Fibroblast of lung (primary cell): ENCODE measurements around the gene CDC42SE2. TPM values are rescaled to one million over a fixed set of nuclear protein-coding genes. Genes with fewer than 3 reads are reported as not detected.

Source experiments
- DNase-seq, 2 donors: peaks; one replicate each; pipeline versions ENCODE4 v3.0.0 to v3.0.0-alpha.2; 2010; ENCODE audit warnings: low read depth in 2 of 2
- H2AFZ ChIP-seq: 2 replicates; pipeline ENCODE4 v1.5.1; 2012; ENCODE audit warnings: low read length, control low read depth, inconsistent platforms
- H3K27ac ChIP-seq: 2 replicates; pipeline ENCODE4 v1.5.1; 2011; ENCODE audit warnings: low read length, control low read depth; ENCODE audit not compliant: insufficient read depth
- H3K27me3 ChIP-seq: 2 replicates; pipeline ENCODE4 v1.5.1; 2011; ENCODE audit warnings: mild to moderate bottlenecking, low read length; ENCODE audit not compliant: control insufficient read depth, insufficient read depth
- H3K36me3 ChIP-seq: 2 replicates; pipeline ENCODE4 v1.5.1; 2011; ENCODE audit warnings: low read length; ENCODE audit not compliant: control insufficient read depth, insufficient read depth
- H3K4me1 ChIP-seq: 2 replicates; pipeline ENCODE4 v1.5.1; 2011; ENCODE audit warnings: low read length; ENCODE audit not compliant: control insufficient read depth, insufficient read depth; ENCODE audit errors: extremely low read depth
- H3K4me2 ChIP-seq: 2 replicates; pipeline ENCODE4 v1.5.1; 2011; ENCODE audit warnings: low read length, control low read depth; ENCODE audit not compliant: insufficient read depth; ENCODE audit errors: extremely low read depth
- H3K4me3 ChIP-seq, 4 experiments: fragments of 200-600 bp in 1 of 4; sonication (generic) in 1 of 4; replicated peaks in 1 of 4; 2 replicates each; pipeline ENCODE4 v1.5.1; 2011 to 2016; ENCODE audit warnings: low read length in 4 of 4, low read depth in 3 of 4, mild to moderate bottlenecking in 3 of 4, control low read depth in 2 of 4, inconsistent platforms in 1 of 4, mixed read lengths in 1 of 4; ENCODE audit not compliant: insufficient read depth in 1 of 4; ENCODE audit errors: control extremely low read depth in 1 of 4
- H3K79me2 ChIP-seq: 2 replicates; pipeline ENCODE4 v1.5.1; 2012; ENCODE audit warnings: mild to moderate bottlenecking, low read length, inconsistent platforms; ENCODE audit not compliant: control insufficient read depth, insufficient read depth
- H3K9ac ChIP-seq: 2 replicates; pipeline ENCODE4 v1.5.1; 2011; ENCODE audit warnings: mild to moderate bottlenecking, low read length, control low read depth; ENCODE audit not compliant: insufficient read depth
- H3K9me3 ChIP-seq: 2 replicates; pipeline ENCODE4 v1.5.1; 2012; ENCODE audit warnings: low read depth, low read length; ENCODE audit not compliant: control insufficient read depth, insufficient read depth
- H4K20me1 ChIP-seq: 2 replicates; pipeline ENCODE4 v1.5.1; 2011; ENCODE audit warnings: low read length; ENCODE audit not compliant: control insufficient read depth, insufficient read depth; ENCODE audit errors: extremely low read depth
- EZH2 ChIP-seq: IDR thresholded peaks from 2 replicates; pipeline ENCODE4 v1.5.1; 2012; ENCODE audit warnings: low read length, control low read depth, mild to moderate bottlenecking; ENCODE audit errors: missing control alignments
- polyA plus RNA-seq, 2 donors: library from polyadenylated mRNA; depleted of rRNA in 1 of 2; stranded (reverse) in 1 of 2; unstranded in 1 of 2; fragments of >200 nt; gene quantifications; 2 replicates each; pipeline ENCODE4 v1.2.1, GENCODE V29; 2011 to 2012; ENCODE audit warnings: missing spikeins in 1 of 2
- total RNA-seq: library from RNA; depleted of rRNA; stranded (reverse); fragments of >200 nt; gene quantifications from 2 replicates; pipeline ENCODE4 v1.2.1, GENCODE V29; 2014
- TF ChIP-seq, protein P1 (sequence below), 2 donors: IDR thresholded peaks in 1 of 2; conservative IDR thresholded peaks in 1 of 2; 1 replicate in 1 of 2; 2 replicates in 1 of 2; pipeline ENCODE4 v1.5.1; 2011 to 2012; ENCODE audit warnings: low read length in 2 of 2, control low read depth in 1 of 2, inconsistent platforms in 1 of 2, low read depth in 1 of 2, mild to moderate bottlenecking in 1 of 2

Gene CDC42SE2
- total and polyA plus RNA-seq, 2 donors (not counting 1 experiment from before 2014, with no cell fraction given) = 26.1 to 26.5 TPM

DNA sequence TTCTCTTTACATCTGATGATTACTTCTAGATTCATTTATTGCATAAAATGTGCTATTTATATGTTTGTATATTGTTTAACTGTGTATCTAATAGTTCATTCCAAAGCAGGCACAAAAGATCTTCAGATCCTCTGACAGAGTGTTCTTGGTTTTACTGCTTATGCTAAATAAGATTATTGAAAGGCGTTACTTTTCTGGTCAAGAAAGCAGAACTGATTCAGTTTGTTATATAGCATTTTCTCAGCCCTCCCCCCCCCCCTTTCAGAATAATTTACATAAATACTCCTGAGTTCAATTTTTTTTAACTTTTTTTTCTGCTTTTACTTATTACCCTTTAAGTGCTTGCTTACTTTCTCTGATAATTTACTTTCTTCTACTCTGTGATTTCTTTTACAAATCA lies 15.4 kb downstream of the CDC42SE2 start:
- H3K4me3 ChIP-seq = no peak overlapping the region
- no peak overlapping the region for H3K27ac ChIP-seq

GRCh38 chr5:131280417-131280816 lies 16.6 kb downstream of the CDC42SE2 start:
- Histone ChIP-seq H3K36me3 (no peaks in the 10 kb centered on the region), H3K4me2 (no peak overlapping the region), H2AFZ (no peak overlapping the region), H3K9ac (no peak overlapping the region), H3K4me3 (no peak overlapping the region), H3K9me3 (no peaks in the 10 kb centered on the region), H3K79me2 (peaks cover 32% of the 10 kb centered on the region), H4K20me1 (no peaks in the 10 kb centered on the region), H3K4me1 (no peaks in the 10 kb centered on the region), H3K27me3 (no peaks in the 10 kb centered on the region), H3K27ac (no peak overlapping the region)
- TF ChIP-seq, protein P1, sequence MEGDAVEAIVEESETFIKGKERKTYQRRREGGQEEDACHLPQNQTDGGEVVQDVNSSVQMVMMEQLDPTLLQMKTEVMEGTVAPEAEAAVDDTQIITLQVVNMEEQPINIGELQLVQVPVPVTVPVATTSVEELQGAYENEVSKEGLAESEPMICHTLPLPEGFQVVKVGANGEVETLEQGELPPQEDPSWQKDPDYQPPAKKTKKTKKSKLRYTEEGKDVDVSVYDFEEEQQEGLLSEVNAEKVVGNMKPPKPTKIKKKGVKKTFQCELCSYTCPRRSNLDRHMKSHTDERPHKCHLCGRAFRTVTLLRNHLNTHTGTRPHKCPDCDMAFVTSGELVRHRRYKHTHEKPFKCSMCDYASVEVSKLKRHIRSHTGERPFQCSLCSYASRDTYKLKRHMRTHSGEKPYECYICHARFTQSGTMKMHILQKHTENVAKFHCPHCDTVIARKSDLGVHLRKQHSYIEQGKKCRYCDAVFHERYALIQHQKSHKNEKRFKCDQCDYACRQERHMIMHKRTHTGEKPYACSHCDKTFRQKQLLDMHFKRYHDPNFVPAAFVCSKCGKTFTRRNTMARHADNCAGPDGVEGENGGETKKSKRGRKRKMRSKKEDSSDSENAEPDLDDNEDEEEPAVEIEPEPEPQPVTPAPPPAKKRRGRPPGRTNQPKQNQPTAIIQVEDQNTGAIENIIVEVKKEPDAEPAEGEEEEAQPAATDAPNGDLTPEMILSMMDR (conservative IDR thresholded peaks at IDR 0.05 in 1 of 2, IDR thresholded peaks at IDR 0.05 in 1 of 2; ENCODE audit: low read depth in 1 of 2, low read length in 2 of 2) = no peak
- TF ChIP-seq EZH2 = no peak
- DNase-seq = peak in 1 of 2 donors; percentile 29

More for the DNA sequence above, 15.4 kb downstream of the CDC42SE2 start:
- Histone ChIP-seq H2AFZ (no peak overlapping the region), H3K4me2 (no peak overlapping the region), H4K20me1 (no peaks in the 10 kb centered on the region), H3K9ac (no peak overlapping the region), H3K4me1 (no peaks in the 10 kb centered on the region), H3K36me3 (no peaks in the 10 kb centered on the region), H3K27me3 (no peaks in the 10 kb centered on the region), H3K9me3 (no peaks in the 10 kb centered on the region), H3K79me2 (peaks cover 31% of the 10 kb centered on the region)
- no peak for DNase-seq
- TF ChIP-seq, protein P1 (conservative IDR thresholded peaks at IDR 0.05 in 1 of 2, IDR thresholded peaks at IDR 0.05 in 1 of 2; ENCODE audit: low read depth in 1 of 2, low read length in 2 of 2) = no peak
- TF ChIP-seq EZH2 = no peak

DNA sequence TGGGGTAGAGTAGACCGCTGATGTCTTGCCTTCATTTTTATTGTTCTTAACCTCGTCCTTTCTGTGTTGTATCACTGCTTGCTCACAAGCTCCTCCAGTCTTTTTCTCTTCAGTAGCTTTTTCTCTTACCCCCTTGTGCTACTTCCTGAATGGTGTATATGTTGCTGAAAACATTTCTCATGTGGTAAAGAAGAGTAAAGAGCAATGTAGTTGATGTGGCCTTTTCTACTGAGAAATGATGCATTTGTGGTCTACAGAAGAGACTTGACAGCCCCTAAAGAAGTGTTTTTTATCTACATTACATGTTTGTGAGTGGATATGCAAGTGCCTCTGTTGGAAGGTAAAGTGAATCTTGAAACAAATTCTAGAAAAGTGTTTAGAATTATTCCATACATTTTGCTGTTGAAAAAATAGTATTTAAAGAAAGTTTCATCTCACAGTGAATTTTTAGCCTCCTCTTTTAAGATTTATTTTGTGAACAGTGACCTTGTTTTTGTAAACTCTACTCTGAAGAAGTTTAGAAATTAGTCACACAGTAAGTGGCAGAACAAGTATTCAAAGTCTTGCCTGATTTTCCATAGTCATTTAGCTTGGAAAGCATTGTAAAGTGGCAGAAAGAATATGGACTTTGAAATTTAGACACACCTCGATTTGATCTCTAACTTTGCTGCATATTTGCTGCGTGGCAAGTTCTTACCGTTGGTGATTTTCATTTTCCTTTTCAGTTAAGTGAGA lies 17.4 kb downstream of the CDC42SE2 start:
- H2AFZ ChIP-seq = no peak overlapping the region
- no peaks in the 10 kb centered on the region for H3K4me1 ChIP-seq
- no peak overlapping the region for H3K27ac ChIP-seq
- no peak overlapping the region for H3K9ac ChIP-seq
- no peak overlapping the region for H3K4me2 ChIP-seq
- TF ChIP-seq EZH2 = no peak
- TF ChIP-seq, protein P1 (conservative IDR thresholded peaks at IDR 0.05 in 1 of 2, IDR thresholded peaks at IDR 0.05 in 1 of 2; ENCODE audit: low read depth in 1 of 2, low read length in 2 of 2) = no peak
- DNase-seq = peak in 1 of 2 donors; percentile 41
- H3K4me3 ChIP-seq = no peak overlapping the region
- no peaks in the 10 kb centered on the region for H3K9me3 ChIP-seq
- no peaks in the 10 kb centered on the region for H4K20me1 ChIP-seq
- no peaks in the 10 kb centered on the region for H3K27me3 ChIP-seq
- no peaks in the 10 kb centered on the region for H3K36me3 ChIP-seq
- peaks cover 37% of the 10 kb centered on the region for H3K79me2 ChIP-seq
